H9 (cell line): ENCODE data around the gene PIAS2. TPM values are rescaled to one million over a fixed set of nuclear protein-coding genes. Genes with fewer than 3 reads are reported as not detected.

ENCODE experiments used
- DNase-seq: peaks from one replicate; pipeline ENCODE4 v3.0.0-alpha.2; 2017
- H2AFZ ChIP-seq: one replicate; pipeline ENCODE4 v1.6.1; 2013; ENCODE audit warnings: mild to moderate bottlenecking, low read length, control low read depth, moderate library complexity
- H2AK5ac ChIP-seq: 2 replicates; pipeline ENCODE4 v1.6.1; 2013; ENCODE audit warnings: low read length, control low read depth, mixed read lengths; ENCODE audit not compliant: insufficient read length
- H2BK120ac ChIP-seq: one replicate; pipeline ENCODE4 v1.6.1; 2013; ENCODE audit warnings: low read depth, mild to moderate bottlenecking, low read length, control low read depth, inconsistent platforms; ENCODE audit not compliant: poor library complexity, severe bottlenecking
- H2BK12ac ChIP-seq: 2 replicates; pipeline ENCODE4 v1.6.1; 2013; ENCODE audit warnings: low read length, control low read depth, mixed read lengths, low read depth; ENCODE audit not compliant: insufficient read length
- H2BK15ac ChIP-seq: 2 replicates; pipeline ENCODE4 v1.6.1; 2013; ENCODE audit warnings: low read depth, low read length, control low read depth
- H2BK20ac ChIP-seq: one replicate; pipeline ENCODE4 v1.6.1; 2013; ENCODE audit warnings: low read depth, mild to moderate bottlenecking, low read length, control low read depth, inconsistent platforms; ENCODE audit not compliant: poor library complexity, severe bottlenecking
- H2BK5ac ChIP-seq: 2 replicates; pipeline ENCODE4 v1.6.1; 2013; ENCODE audit warnings: low read length, control low read depth, mixed read lengths; ENCODE audit not compliant: insufficient read length
- H3K14ac ChIP-seq: 2 replicates; pipeline ENCODE4 v1.6.1; 2013; ENCODE audit warnings: low read length, control low read depth; ENCODE audit not compliant: insufficient read depth
- H3K18ac ChIP-seq: 2 replicates; pipeline ENCODE4 v1.6.1; 2013; ENCODE audit warnings: low read depth, mild to moderate bottlenecking, mixed read lengths, low read length, control low read depth; ENCODE audit not compliant: insufficient read length
- H3K23ac ChIP-seq: 2 replicates; pipeline ENCODE4 v1.6.1; 2013; ENCODE audit warnings: low read length, control low read depth, mixed read lengths, low read depth; ENCODE audit not compliant: insufficient read length
- H3K23me2 ChIP-seq: 2 replicates; pipeline ENCODE4 v1.6.1; 2013; ENCODE audit warnings: low read depth, mild to moderate bottlenecking, mixed read lengths, low read length, control low read depth; ENCODE audit not compliant: insufficient read length, poor library complexity, severe bottlenecking
- H3K27ac ChIP-seq: 2 replicates; pipeline ENCODE4 v1.5.1; 2013; ENCODE audit warnings: low read length, control low read depth, mixed read lengths, low read depth; ENCODE audit not compliant: insufficient read length
- H3K27me3 ChIP-seq: 2 replicates; pipeline ENCODE4 v1.6.1; 2013; ENCODE audit warnings: low read length, control low read depth, inconsistent platforms; ENCODE audit not compliant: insufficient read depth
- H3K4ac ChIP-seq: 2 replicates; pipeline ENCODE4 v1.6.1; 2013; ENCODE audit warnings: low read depth, mild to moderate bottlenecking, control low read depth, inconsistent platforms, low read length, moderate library complexity
- H3K4me1 ChIP-seq: 2 replicates; pipeline ENCODE4 v1.6.1; 2013; ENCODE audit warnings: low read length, control low read depth, inconsistent platforms; ENCODE audit not compliant: insufficient read depth
- H3K4me2 ChIP-seq: 2 replicates; pipeline ENCODE4 v1.6.1; 2013; ENCODE audit warnings: low read length, control low read depth, mixed read lengths; ENCODE audit not compliant: insufficient read length, insufficient read depth
- H3K56ac ChIP-seq: 2 replicates; pipeline ENCODE4 v1.6.1; 2013; ENCODE audit warnings: low read depth, mild to moderate bottlenecking, mixed read lengths, low read length, control low read depth; ENCODE audit not compliant: insufficient read length
- H3K79me1 ChIP-seq: 2 replicates; pipeline ENCODE4 v1.6.1; 2013; ENCODE audit warnings: low read depth, mild to moderate bottlenecking, moderate library complexity, low read length, control low read depth, inconsistent platforms; ENCODE audit not compliant: insufficient read depth, poor library complexity, severe bottlenecking
- H3K79me2 ChIP-seq: 2 replicates; pipeline ENCODE4 v1.6.1; 2013; ENCODE audit warnings: low read length, control low read depth, inconsistent platforms; ENCODE audit not compliant: insufficient read depth
- H3K9ac ChIP-seq: 2 replicates; pipeline ENCODE4 v1.6.1; 2013; ENCODE audit warnings: low read length, control low read depth, mixed read lengths; ENCODE audit not compliant: insufficient read length; ENCODE audit errors: extremely low read depth
- H3K9me3 ChIP-seq: one replicate; pipeline ENCODE4 v1.6.1; 2013; ENCODE audit warnings: low read depth, low read length, inconsistent platforms; ENCODE audit not compliant: control insufficient read depth
- H3T11ph ChIP-seq: one replicate; pipeline ENCODE4 v1.6.1; 2013; ENCODE audit warnings: mild to moderate bottlenecking, low read length, control low read depth, inconsistent platforms
- H4K20me1 ChIP-seq: one replicate; pipeline ENCODE4 v1.6.1; 2013; ENCODE audit not compliant: control insufficient read depth, insufficient read length, insufficient read depth
- H4K5ac ChIP-seq: 2 replicates; pipeline ENCODE4 v1.6.1; 2013; ENCODE audit warnings: low read depth, mild to moderate bottlenecking, mixed read lengths, low read length, control low read depth; ENCODE audit not compliant: insufficient read length
- H4K8ac ChIP-seq: replicated peaks from 2 replicates; pipeline ENCODE4 v1.6.1; 2013; ENCODE audit warnings: low read length, control low read depth, mixed read lengths, low read depth; ENCODE audit not compliant: insufficient read length
- H4K91ac ChIP-seq: 2 replicates; pipeline ENCODE4 v1.6.1; 2013; ENCODE audit warnings: low read depth, mild to moderate bottlenecking, moderate library complexity, mixed read lengths, low read length, control low read depth; ENCODE audit not compliant: insufficient read length
- H3K27ac Mint-ChIP-seq, 3 experiments: 2 replicates in 2 of 3; 3 replicates in 1 of 3; pipeline ENCODE4 v1.8.0; 2020 to 2021; ENCODE audit warnings: mixed read lengths in 3 of 3, mild to moderate bottlenecking in 1 of 3, moderate library complexity in 1 of 3
- H3K27me3 Mint-ChIP-seq: 2 replicates; pipeline ENCODE4 v1.8.0; 2021; ENCODE audit warnings: low read depth, mild to moderate bottlenecking, moderate library complexity, mixed read lengths
- H3K36me3 Mint-ChIP-seq, 3 experiments: 2 replicates in 2 of 3; 3 replicates in 1 of 3; pipeline ENCODE4 v1.8.0; 2020 to 2021; ENCODE audit warnings: low read depth in 3 of 3, mixed read lengths in 3 of 3; ENCODE audit not compliant: insufficient read depth in 1 of 3
- H3K4me1 Mint-ChIP-seq, 2 experiments: 2 replicates each; pipeline ENCODE4 v1.8.0; 2020; ENCODE audit warnings: mixed read lengths in 2 of 2
- H3K4me3 Mint-ChIP-seq, 2 experiments: 2 replicates in 1 of 2; 3 replicates in 1 of 2; pipeline ENCODE4 v1.8.0; 2020 to 2021; ENCODE audit warnings: mild to moderate bottlenecking in 2 of 2, mixed read lengths in 2 of 2, moderate library complexity in 1 of 2
- H3K9me3 Mint-ChIP-seq, 2 experiments: 2 replicates in 1 of 2; 3 replicates in 1 of 2; pipeline ENCODE4 v1.8.0; 2020; ENCODE audit warnings: mild to moderate bottlenecking in 2 of 2, mixed read lengths in 2 of 2, moderate library complexity in 1 of 2
- CTCF ChIP-seq: fragments of 200-600 bp; sonication (generic); conservative IDR thresholded peaks from 3 replicates; pipeline ENCODE4 v1.8.0; 2021; ENCODE audit warnings: antibody characterized with exemption, mild to moderate bottlenecking
- WGBS: extraction: QIAGEN DNeasy Blood & Tissue Kit; methylation state at CpG from one replicate; pipeline ENCODE4 v1.1.7; 2013; ENCODE audit warnings: missing lambda C conversion rate, low lambda C conversion rate, mixed read lengths; ENCODE audit not compliant: insufficient read length; ENCODE audit errors: extremely low coverage; 5-methylcytosine and 5-hydroxymethylcytosine counted together
- total RNA-seq: library from RNA; stranded (reverse); gene quantifications from 2 replicates; pipeline ENCODE4 v1.2.1, GENCODE V29; 2021

PIAS2 gene
- total RNA-seq, 1 experiment from 2014 or later = 58.4 TPM

- H3K27ac Mint-ChIP-seq = peak overlapping the region in 2 of 3 experiments; percentile 89 to 93; a peak in 3 of 7 replicates
Observed at GRCh38 chr18:46915800-46916550, 1.3 kb downstream of the PIAS2 start.

More at GRCh38 chr18:46915800-46916550, 1.3 kb downstream of the PIAS2 start:
- Histone ChIP-seq H2BK5ac (no peak overlapping the region), H3K27me3 (no peaks in the 10 kb centered on the region), H3K18ac (no peak overlapping the region), H4K5ac (no peak overlapping the region), H2BK120ac (no peak overlapping the region), H3K56ac (no peak overlapping the region), H3T11ph (no peak overlapping the region), H3K79me2 (peaks cover 23% of the 10 kb centered on the region; the same call in 1 of the 2 replicates), H2BK12ac (no peak overlapping the region), H3K27ac (no peak overlapping the region), H2AK5ac (no peak overlapping the region), H3K14ac (no peak overlapping the region), H2BK15ac (no peak overlapping the region), H3K23me2 (peaks cover 11% of the 10 kb centered on the region), H2BK20ac (no peak overlapping the region), H3K79me1 (peaks cover 6% of the 10 kb centered on the region), H3K4ac (no peak overlapping the region), H3K9ac (no peak overlapping the region), H4K20me1 (no peaks in the 10 kb centered on the region), H3K4me2 (peak overlapping the region; percentile 78), H3K23ac (no peak overlapping the region), H2AFZ (no peak overlapping the region), H4K8ac (no peak overlapping the region), H4K91ac (no peak overlapping the region), H3K9me3 (no peaks in the 10 kb centered on the region), H3K4me1 (peaks cover 4% of the 10 kb centered on the region)
- Mint-ChIP-seq H3K4me3 (peak overlapping the region; percentile 88 to 89), H3K36me3 (0 out of 7 replicates have a peak, but pooled peaks cover 0 to 2% (median 0%) of the 10 kb centered on the region in 3 experiments), H3K4me1 (peaks cover 54 to 57% of the 10 kb centered on the region in 2 experiments), H3K9me3 (no peaks in the 10 kb centered on the region), H3K27me3 (no peaks in the 10 kb centered on the region)
- no CpG with 5 or more reads among the region's 12 CpGs for WGBS
- no peak for DNase-seq
- TF ChIP-seq CTCF = no peak
